HEK293T (cell line): ENCODE results near the gene ANKRD63.

Experiments used
- CTCF ChIA-PET: fragments of 350-600 bp; formaldehyde crosslinking; extraction: SDS; loops from one replicate; lab custom pipeline; 2021; ENCODE audit warnings: antibody characterized with exemption, inconsistent platforms; lab: Yijun Ruan, JAX
- POLR2A ChIA-PET: fragments of 350-600 bp; formaldehyde crosslinking; extraction: SDS; loops from one replicate; lab custom pipeline; 2020; ENCODE audit warnings: antibody characterized with exemption, inconsistent platforms; lab: Yijun Ruan, JAX
- DNase-seq: peaks from one replicate; pipeline ENCODE4 v3.0.0; 2012; ENCODE audit warnings: mixed read lengths; ENCODE audit errors: extremely low spot score
- ARNT ChIP-seq: fragments of 450-650 bp; IDR thresholded peaks from 2 replicates; pipeline ENCODE4 v1.6.1; 2017; ENCODE audit warnings: mild to moderate bottlenecking
- BHLHE40 ChIP-seq: fragments of 450-650 bp; IDR thresholded peaks from 2 replicates; pipeline ENCODE4 v1.6.1; 2016; ENCODE audit warnings: mild to moderate bottlenecking, moderate library complexity, borderline replicate concordance
- CTBP1 ChIP-seq: fragments of 450-650 bp; IDR thresholded peaks from 2 replicates; pipeline ENCODE4 v1.6.1; 2016; ENCODE audit warnings: borderline replicate concordance
- ELF4 ChIP-seq: fragments of 450-650 bp; IDR thresholded peaks from 2 replicates; pipeline ENCODE4 v1.6.1; 2017; ENCODE audit warnings: antibody characterized with exemption
- FOXA1 ChIP-seq: fragments of 450-650 bp; IDR thresholded peaks from 2 replicates; pipeline ENCODE4 v1.6.1; 2016; ENCODE audit warnings: mild to moderate bottlenecking
- FOXK2 ChIP-seq: fragments of 450-650 bp; IDR thresholded peaks from 2 replicates; pipeline ENCODE4 v1.6.1; 2016; ENCODE audit warnings: mild to moderate bottlenecking
- FOXM1 ChIP-seq: fragments of 450-650 bp; IDR thresholded peaks from 2 replicates; pipeline ENCODE4 v1.6.1; 2017; ENCODE audit warnings: mild to moderate bottlenecking, borderline replicate concordance
- HDGF ChIP-seq: fragments of 450-650 bp; IDR thresholded peaks from 2 replicates; pipeline ENCODE4 v1.6.1; 2017; ENCODE audit warnings: antibody characterized with exemption, borderline replicate concordance
- L3MBTL2 ChIP-seq: fragments of 450-650 bp; conservative IDR thresholded peaks from 2 replicates; pipeline ENCODE4 v1.6.1; 2016; ENCODE audit warnings: mild to moderate bottlenecking
- LEF1 ChIP-seq: fragments of 450-650 bp; IDR thresholded peaks from 2 replicates; pipeline ENCODE4 v1.6.1; 2017; ENCODE audit warnings: mild to moderate bottlenecking, borderline replicate concordance
- NFRKB ChIP-seq: fragments of 450-650 bp; IDR thresholded peaks from 2 replicates; pipeline ENCODE4 v1.6.1; 2016; ENCODE audit warnings: mild to moderate bottlenecking, moderate library complexity
- SP1 ChIP-seq: fragments of 450-650 bp; IDR thresholded peaks from 2 replicates; pipeline ENCODE4 v1.6.1; 2017
- SUZ12 ChIP-seq: fragments of 450-650 bp; IDR thresholded peaks from 2 replicates; pipeline ENCODE4 v1.6.1; 2016; ENCODE audit warnings: mild to moderate bottlenecking
- TARDBP ChIP-seq: fragments of 450-650 bp; IDR thresholded peaks from 2 replicates; pipeline ENCODE4 v1.6.1; 2016
- ZNF384 ChIP-seq: fragments of 450-650 bp; IDR thresholded peaks from 2 replicates; pipeline ENCODE4 v1.6.1; 2016
- TF ChIP-seq, protein P1 (sequence below): fragments of 450-650 bp; IDR thresholded peaks from 2 replicates; pipeline ENCODE4 v1.6.1; 2016

ANKRD63 gene

DNA sequence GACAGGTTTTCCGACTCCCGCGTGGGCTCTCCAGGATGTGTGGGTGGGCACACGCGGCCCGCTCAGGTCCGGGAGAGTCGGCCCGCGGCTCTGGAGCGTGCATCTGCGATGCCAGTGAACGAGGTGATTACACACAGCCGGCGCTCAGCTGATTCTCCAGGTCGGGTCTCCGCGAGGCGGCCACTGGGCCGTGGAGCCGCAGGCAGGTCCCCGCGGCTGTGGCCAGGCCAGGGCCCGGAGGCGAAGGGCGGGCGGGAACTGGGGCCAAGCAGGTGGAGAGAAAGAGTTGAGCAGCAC is 30.8 kb downstream of the ANKRD63 start:
- ChIA-PET POLR2A (no interaction called here), CTCF (no interaction called here)

DNA sequence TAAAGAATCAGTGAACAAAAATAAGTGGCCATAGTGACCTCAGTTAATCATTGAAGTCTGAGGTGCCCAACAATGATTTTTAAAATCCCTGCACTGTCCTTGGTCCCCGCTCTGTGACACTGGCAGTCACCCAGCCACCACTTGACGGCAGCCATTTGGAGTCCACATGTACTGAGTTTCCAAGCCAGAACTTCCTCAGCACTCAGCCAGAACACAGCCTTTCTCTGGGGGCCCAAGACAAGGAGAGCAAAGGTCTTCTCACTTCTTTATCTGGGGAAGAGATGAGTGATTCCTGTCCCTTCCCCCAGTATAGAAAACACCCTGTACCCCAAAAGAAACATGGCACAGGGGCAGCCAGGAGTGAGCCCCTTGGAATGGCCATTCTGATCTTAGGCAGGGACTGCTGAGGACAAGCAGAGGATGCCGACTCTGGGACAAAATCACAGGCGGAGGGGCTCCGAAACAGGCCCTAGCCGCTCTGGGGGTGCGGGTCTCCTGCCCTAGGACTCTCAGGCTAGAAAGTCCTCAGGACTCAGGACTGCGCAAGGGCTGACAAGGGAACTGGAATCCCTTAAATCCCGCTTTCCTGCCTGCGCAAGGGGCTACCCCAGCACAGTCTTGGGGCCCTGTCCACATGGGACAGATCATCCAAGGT is 31.3 kb downstream of the ANKRD63 start:
- ChIA-PET POLR2A (no interaction called here), CTCF (no interaction called here)
- DNase-seq = no peak
- TF ChIP-seq ARNT = no peak
- no peak for TF ChIP-seq FOXA1
- TF ChIP-seq TARDBP = no peak
- no peak for TF ChIP-seq SUZ12
- no peak for TF ChIP-seq ELF4

More for the DNA sequence above, 30.8 kb downstream of the ANKRD63 start:
- TF ChIP-seq ARNT = no peak
- TF ChIP-seq FOXM1 = no peak
- DNase-seq = no peak

DNA sequence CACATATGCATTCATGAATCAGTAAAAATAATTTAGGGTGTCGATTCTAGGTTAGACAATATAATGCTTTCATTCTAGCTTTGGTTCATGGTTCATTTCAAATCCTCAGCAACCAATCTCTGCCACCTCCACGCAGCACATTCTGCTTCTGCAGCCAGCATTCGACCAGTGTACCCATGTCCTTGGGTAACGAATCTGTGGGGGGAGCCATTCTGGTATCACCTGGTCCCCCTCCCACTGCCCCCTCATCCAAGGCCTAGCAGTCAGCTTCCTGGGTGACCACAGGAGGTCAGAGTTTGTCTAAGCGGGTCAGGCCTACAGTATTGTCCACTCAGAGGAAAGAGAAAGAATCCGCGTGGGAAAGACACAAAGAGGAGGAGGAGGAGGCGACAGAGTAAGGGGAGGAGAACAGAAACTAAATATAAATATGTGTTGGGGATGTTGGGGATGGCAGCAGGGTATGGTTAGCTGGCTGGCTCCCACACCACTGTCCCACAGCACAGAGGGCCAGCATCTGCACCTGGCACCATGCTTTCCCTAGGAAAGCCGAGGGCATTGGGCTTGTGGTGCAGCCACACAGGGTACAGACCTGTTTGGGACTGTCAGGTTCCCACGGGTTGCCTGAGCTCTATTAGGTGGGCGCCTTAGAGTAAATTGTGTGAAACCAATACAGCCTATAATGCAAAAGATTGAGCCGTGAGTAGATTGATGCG is 31.9 kb downstream of the ANKRD63 start:
- ChIA-PET POLR2A (no interaction called here), CTCF (interaction anchor here (0.9 kb wide), 1 partner anchor 23 kb away, joined by 5 read pairs; no protein-coding TSS in a partner anchor)
- TF ChIP-seq FOXM1 (no peak), FOXA1 (no peak), FOXK2 (no peak), ZNF384 (no peak), CTBP1 (no peak), SP1 (no peak), ARNT (no peak), HDGF (no peak), TARDBP (no peak), LEF1 (no peak), ELF4 (no peak), NFRKB (no peak), BHLHE40 (no peak), SUZ12 (no peak), L3MBTL2 (no peak)
- TF ChIP-seq, protein P1, sequence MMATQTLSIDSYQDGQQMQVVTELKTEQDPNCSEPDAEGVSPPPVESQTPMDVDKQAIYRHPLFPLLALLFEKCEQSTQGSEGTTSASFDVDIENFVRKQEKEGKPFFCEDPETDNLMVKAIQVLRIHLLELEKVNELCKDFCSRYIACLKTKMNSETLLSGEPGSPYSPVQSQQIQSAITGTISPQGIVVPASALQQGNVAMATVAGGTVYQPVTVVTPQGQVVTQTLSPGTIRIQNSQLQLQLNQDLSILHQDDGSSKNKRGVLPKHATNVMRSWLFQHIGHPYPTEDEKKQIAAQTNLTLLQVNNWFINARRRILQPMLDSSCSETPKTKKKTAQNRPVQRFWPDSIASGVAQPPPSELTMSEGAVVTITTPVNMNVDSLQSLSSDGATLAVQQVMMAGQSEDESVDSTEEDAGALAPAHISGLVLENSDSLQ = no peak
- no peak for DNase-seq

DNA sequence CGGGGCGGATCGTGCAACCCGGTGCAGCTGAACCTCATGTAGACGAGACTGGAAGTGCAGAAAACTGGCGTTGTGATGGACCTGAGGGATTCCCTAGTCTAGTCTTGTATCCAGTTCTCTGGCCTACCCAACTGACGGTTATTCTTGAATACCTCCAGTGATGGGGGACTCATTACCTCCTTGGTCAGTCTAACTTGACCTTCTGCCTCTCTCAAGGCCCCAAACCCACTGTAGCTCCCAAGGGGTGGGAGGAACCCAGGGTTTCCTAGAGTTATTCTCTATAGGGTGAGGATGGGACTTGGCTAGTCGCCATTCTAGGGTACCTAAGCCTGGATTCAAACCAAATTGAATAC is 32.6 kb downstream of the ANKRD63 start:
- ChIA-PET POLR2A (no interaction called here), CTCF (interaction anchor here (0.9 kb wide), 1 partner anchor 24 kb away, joined by 5 read pairs; no protein-coding TSS in a partner anchor)

DNA sequence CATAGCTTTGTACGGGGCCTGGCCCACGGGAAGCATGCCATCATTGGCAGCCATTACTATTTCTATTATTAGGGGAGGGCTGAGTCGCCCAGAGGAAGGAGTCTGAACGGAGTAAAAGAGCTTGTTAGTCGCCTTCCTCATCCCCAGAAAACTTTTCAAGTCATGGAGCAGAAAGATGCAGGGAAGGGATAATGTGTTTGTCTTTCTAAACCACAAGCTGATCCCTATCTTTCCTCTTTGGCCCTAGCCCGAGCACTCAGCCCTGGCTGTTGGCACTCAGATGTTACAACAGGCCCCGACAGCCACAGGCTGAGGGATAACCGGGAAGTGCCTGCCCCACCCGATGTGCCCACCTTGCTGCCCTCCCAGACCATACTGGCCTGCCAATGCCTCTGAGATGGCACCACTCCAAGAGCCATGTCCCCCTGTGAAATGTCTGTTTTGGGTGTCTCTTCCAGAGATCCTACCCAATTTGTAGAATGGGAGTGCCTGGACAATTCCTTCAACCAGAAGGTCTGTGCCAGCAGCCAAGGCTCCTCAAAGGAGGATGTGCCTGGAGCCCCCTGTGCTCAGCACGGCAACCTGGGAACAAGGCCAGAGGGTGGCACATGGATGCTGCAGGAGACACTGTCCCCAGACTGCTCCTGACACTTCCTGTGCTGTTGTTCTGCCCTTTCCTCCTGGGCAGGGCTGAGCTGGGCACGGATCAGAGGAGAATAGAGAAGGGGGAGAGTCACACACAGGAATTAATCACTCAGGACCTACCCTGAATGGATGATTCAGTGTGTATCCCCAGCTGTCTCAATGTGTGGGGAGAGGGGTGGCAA is 33.2 kb downstream of the ANKRD63 start:
- DNase-seq = no peak
- ChIA-PET POLR2A (no interaction called here), CTCF (interaction anchor here (0.8 to 1.1 kb wide), 3 partner anchors 11 to 32 kb away, joined by 3 to 4 read pairs (median 3); partner anchors contain the start of gene PAK6)
- TF ChIP-seq SP1 (no peak), ARNT (no peak), FOXM1 (no peak), CTBP1 (no peak)
- TF ChIP-seq, protein P1 = no peak

More for the DNA sequence above, 32.6 kb downstream of the ANKRD63 start:
- TF ChIP-seq ARNT (no peak), ZNF384 (no peak), L3MBTL2 (no peak), SUZ12 (no peak), FOXM1 (no peak), FOXK2 (no peak), FOXA1 (no peak), LEF1 (no peak), SP1 (no peak)
- DNase-seq = no peak

DNA sequence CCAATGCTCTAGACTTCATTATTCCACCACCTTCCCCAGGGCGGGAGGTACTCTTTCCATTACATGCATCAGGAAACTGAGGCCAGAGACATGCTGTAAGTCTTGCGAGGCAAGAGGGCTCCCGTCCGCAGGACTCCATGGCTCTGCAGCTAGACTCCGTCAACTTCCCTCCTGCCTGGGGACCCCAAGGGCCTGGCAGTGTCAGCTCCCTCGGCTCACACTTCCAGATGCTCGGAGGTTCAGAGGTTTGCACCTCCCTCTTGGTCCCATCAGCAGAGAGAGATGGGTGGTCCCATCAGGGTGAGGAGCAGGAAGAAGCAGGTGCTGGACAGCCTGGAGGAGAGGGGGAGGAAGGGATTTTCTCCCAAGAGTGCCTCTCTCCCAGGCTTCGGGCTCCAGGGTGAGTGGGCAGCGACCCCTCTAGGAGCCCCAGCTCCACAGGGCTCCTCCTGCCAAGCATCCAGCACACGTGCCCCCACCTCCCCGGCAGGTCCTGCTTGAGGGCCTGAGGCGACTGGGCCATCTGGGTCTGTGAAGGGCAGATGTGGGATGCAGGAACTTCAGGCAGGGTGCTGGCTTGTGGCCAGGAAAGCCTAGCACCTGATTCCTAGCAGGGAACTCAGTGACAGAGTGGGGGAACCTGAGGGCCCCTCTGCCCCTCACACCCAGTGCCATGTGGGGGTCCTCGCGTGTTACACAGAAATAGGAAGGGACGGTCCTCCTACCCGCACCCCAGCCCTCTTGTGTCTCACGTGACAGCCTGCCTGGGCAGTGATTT is 34.7 kb downstream of the ANKRD63 start:
- ChIA-PET POLR2A (no interaction called here), CTCF (no interaction called here)
- TF ChIP-seq HDGF (no peak), TARDBP (no peak), SP1 (no peak), ELF4 (no peak), BHLHE40 (no peak), SUZ12 (no peak), FOXK2 (no peak), CTBP1 (no peak), ARNT (no peak), FOXM1 (no peak), ZNF384 (no peak), FOXA1 (no peak), LEF1 (no peak), L3MBTL2 (no peak)
- TF ChIP-seq, protein P1 = no peak
- DNase-seq = no peak
